ENCODE measurements around the gene SEC14L5.

Gene SEC14L5

GRCh38 chr16:4931381-4931780 is 26.7 kb upstream of the SEC14L5 start:
- TF ChIP-seq CTCF (IDR thresholded peaks at IDR 0.05; ENCODE audit: low read depth, low read length) (no peak), EZH2phosphoT487 (IDR thresholded peaks at IDR 0.05; ENCODE audit: low read depth) (no peak)
- Histone ChIP-seq H3K4me2 (ENCODE audit: low read length) (no peak overlapping the region), H3K79me2 (ENCODE audit: low read length) (no peaks in the 10 kb centered on the region), H3K27me3 (ENCODE audit: low read depth, low read length) (peaks cover under 1% of the 10 kb centered on the region; the same call in 1 of the 2 replicates), H3K36me3 (replicated peaks; ENCODE audit: low read depth, low read length) (no peaks in the 10 kb centered on the region), H3K9ac (ENCODE audit: low read length) (no peak overlapping the region), H3K4me3 (ENCODE audit: low read length) (no peak overlapping the region), H4K20me1 (ENCODE audit: insufficient read depth, low read length) (no peaks in the 10 kb centered on the region), H3K27ac (ENCODE audit: low read length) (no peak overlapping the region), H3K4me1 (ENCODE audit: low read length) (no peaks in the 10 kb centered on the region), H2AFZ (ENCODE audit: low read depth, low read length) (no peak overlapping the region), H3K9me3 (ENCODE audit: insufficient read depth, low read length) (peaks cover 5% of the 10 kb centered on the region; the same call in 1 of the 2 replicates)

GRCh38 chr16:4933433-4933832 is 24.7 kb upstream of the SEC14L5 start:
- Histone ChIP-seq H3K4me1 (ENCODE audit: low read length) (no peaks in the 10 kb centered on the region), H3K27me3 (ENCODE audit: low read depth, low read length) (peaks cover 3% of the 10 kb centered on the region; the same call in 1 of the 2 replicates), H3K27ac (ENCODE audit: low read length) (no peak overlapping the region), H3K4me3 (ENCODE audit: low read length) (no peak overlapping the region), H3K9me3 (ENCODE audit: insufficient read depth, low read length) (no peaks in the 10 kb centered on the region), H3K36me3 (replicated peaks; ENCODE audit: low read depth, low read length) (no peaks in the 10 kb centered on the region), H3K9ac (ENCODE audit: low read length) (no peak overlapping the region), H2AFZ (ENCODE audit: low read depth, low read length) (no peak overlapping the region), H4K20me1 (ENCODE audit: insufficient read depth, low read length) (no peaks in the 10 kb centered on the region), H3K79me2 (ENCODE audit: low read length) (no peaks in the 10 kb centered on the region), H3K4me2 (ENCODE audit: low read length) (no peak overlapping the region)
- TF ChIP-seq CTCF (IDR thresholded peaks at IDR 0.05; ENCODE audit: low read depth, low read length) (no peak), EZH2phosphoT487 (IDR thresholded peaks at IDR 0.05; ENCODE audit: low read depth) (no peak)

- Histone ChIP-seq H3K4me1 (ENCODE audit: low read length) (no peaks in the 10 kb centered on the region), H2AFZ (ENCODE audit: low read depth, low read length) (no peak overlapping the region), H3K9ac (ENCODE audit: low read length) (no peak overlapping the region), H3K4me2 (ENCODE audit: low read length) (no peak overlapping the region), H3K79me2 (ENCODE audit: low read length) (no peaks in the 10 kb centered on the region), H4K20me1 (ENCODE audit: insufficient read depth, low read length) (no peaks in the 10 kb centered on the region), H3K27me3 (ENCODE audit: low read depth, low read length) (peaks cover 3% of the 10 kb centered on the region; the same call in 1 of the 2 replicates), H3K36me3 (replicated peaks; ENCODE audit: low read depth, low read length) (no peaks in the 10 kb centered on the region), H3K9me3 (ENCODE audit: insufficient read depth, low read length) (no peaks in the 10 kb centered on the region), H3K4me3 (ENCODE audit: low read length) (no peak overlapping the region), H3K27ac (ENCODE audit: low read length) (no peak overlapping the region)
- TF ChIP-seq CTCF (IDR thresholded peaks at IDR 0.05; ENCODE audit: low read depth, low read length): no peak
- TF ChIP-seq EZH2phosphoT487 (IDR thresholded peaks at IDR 0.05; ENCODE audit: low read depth): no peak
Measured at GRCh38 chr16:4933871-4934395, 24.2 kb upstream of the SEC14L5 start.

GRCh38 chr16:4934591-4934990 is 23.5 kb upstream of the SEC14L5 start:
- Histone ChIP-seq H3K27ac (ENCODE audit: low read length) (no peak overlapping the region), H3K27me3 (ENCODE audit: low read depth, low read length) (peaks cover 3% of the 10 kb centered on the region; the same call in 1 of the 2 replicates), H4K20me1 (ENCODE audit: insufficient read depth, low read length) (no peaks in the 10 kb centered on the region), H3K4me2 (ENCODE audit: low read length) (no peak overlapping the region), H3K36me3 (replicated peaks; ENCODE audit: low read depth, low read length) (no peaks in the 10 kb centered on the region), H3K4me1 (ENCODE audit: low read length) (no peaks in the 10 kb centered on the region), H3K9ac (ENCODE audit: low read length) (no peak overlapping the region), H3K4me3 (ENCODE audit: low read length) (no peak overlapping the region), H2AFZ (ENCODE audit: low read depth, low read length) (no peak overlapping the region), H3K79me2 (ENCODE audit: low read length) (no peaks in the 10 kb centered on the region), H3K9me3 (ENCODE audit: insufficient read depth, low read length) (no peaks in the 10 kb centered on the region)
- no peak for TF ChIP-seq CTCF (IDR thresholded peaks at IDR 0.05; ENCODE audit: low read depth, low read length)
- TF ChIP-seq EZH2phosphoT487 (IDR thresholded peaks at IDR 0.05; ENCODE audit: low read depth): no peak

Data from OCI-LY3 (cell line).